Measurements from ENCODE around the gene PPFIA4.

DNA sequence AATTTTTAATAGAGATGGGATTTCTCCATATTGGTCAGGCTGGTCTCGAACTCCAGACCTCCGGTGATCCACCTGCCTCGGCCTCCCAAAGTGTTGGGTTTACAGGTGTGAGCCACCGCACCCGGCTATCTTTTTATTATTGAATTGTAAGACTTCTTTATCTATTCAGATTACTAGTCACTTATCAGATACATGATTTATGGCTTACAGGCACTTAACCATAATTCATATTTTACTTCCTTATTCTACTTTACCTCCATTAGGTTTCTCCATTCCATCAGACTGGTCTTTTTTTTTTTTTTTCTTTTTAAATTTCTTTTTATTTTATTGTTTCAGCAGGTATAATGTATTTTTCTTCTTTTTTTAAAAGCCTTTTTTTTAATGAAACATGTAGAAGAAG is 14.7 kb upstream of the PPFIA4 start:
- TF ChIP-seq, protein P1, sequence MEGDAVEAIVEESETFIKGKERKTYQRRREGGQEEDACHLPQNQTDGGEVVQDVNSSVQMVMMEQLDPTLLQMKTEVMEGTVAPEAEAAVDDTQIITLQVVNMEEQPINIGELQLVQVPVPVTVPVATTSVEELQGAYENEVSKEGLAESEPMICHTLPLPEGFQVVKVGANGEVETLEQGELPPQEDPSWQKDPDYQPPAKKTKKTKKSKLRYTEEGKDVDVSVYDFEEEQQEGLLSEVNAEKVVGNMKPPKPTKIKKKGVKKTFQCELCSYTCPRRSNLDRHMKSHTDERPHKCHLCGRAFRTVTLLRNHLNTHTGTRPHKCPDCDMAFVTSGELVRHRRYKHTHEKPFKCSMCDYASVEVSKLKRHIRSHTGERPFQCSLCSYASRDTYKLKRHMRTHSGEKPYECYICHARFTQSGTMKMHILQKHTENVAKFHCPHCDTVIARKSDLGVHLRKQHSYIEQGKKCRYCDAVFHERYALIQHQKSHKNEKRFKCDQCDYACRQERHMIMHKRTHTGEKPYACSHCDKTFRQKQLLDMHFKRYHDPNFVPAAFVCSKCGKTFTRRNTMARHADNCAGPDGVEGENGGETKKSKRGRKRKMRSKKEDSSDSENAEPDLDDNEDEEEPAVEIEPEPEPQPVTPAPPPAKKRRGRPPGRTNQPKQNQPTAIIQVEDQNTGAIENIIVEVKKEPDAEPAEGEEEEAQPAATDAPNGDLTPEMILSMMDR (IDR thresholded peaks at IDR 0.05) = no peak
- no peak for TF ChIP-seq ZFX (IDR thresholded peaks at IDR 0.05; ENCODE audit: borderline replicate concordance)

All from 22Rv1 (cell line).